A204.1 (cell line): ENCODE data around the gene STX3.
"Not testable (repeated sequence)": the region's sequence is repeated elsewhere in the genome, so short reads cannot be mapped to it uniquely, and the experiment has no call there.

Experiments
- FAIRE-seq: peaks from 2 replicates; lab custom pipeline; 2012; peaks lifted over from hg19 to GRCh38; lab: Jason Lieb, UNC

The STX3 gene

GRCh38 chr11:59842316-59842715 is 87.1 kb downstream of the STX3 start:
- no peak for FAIRE-seq

- no peak for FAIRE-seq
Observed at GRCh38 chr11:59845399-59845798, 90.2 kb downstream of the STX3 start, which contains the start of gene CBLIF. Gene CBLIF, minus strand, starts transcription at chr11:59845499. Its CDS starts 46 bp downstream, at chr11:59845453.

GRCh38 chr11:59846556-59846955 is 91.4 kb downstream of the STX3 start:
- FAIRE-seq, result no peak

GRCh38 chr11:59847626-59848025 is 92.5 kb downstream of the STX3 start:
- FAIRE-seq, result no peak

GRCh38 chr11:59848439-59848838 is 93.3 kb downstream of the STX3 start:
- not testable (repeated sequence) for FAIRE-seq

- no peak for FAIRE-seq
Observed at GRCh38 chr11:59849129-59849528, 94.0 kb downstream of the STX3 start.

- FAIRE-seq, result not testable (repeated sequence)
Observed at GRCh38 chr11:59849551-59849950, 94.4 kb downstream of the STX3 start.

GRCh38 chr11:59851416-59851815 is 96.2 kb downstream of the STX3 start:
- FAIRE-seq, result not testable (repeated sequence)

GRCh38 chr11:59854871-59855270 is 99.7 kb downstream of the STX3 start:
- FAIRE-seq, result no peak
